ENCODE measurements around the gene ATP8A2. TPM values are rescaled to one million over a fixed set of nuclear protein-coding genes. Genes with fewer than 3 reads are reported as not detected.

The ATP8A2 gene
- total RNA-seq, 4 donors from 2014 or later, result not detected

- in situ Hi-C loops (cut with MboI; ENCODE audit: low sequenced_read_pairs in 4 of 4), result no loop called here
- ATAC-seq, result no peak
- no peak overlapping the region for H3K4me3 ChIP-seq
- H3K9me3 ChIP-seq, result no peaks in the 10 kb centered on the region
- DNase-seq, result no peak
- TF ChIP-seq CTCF (IDR thresholded peaks at IDR 0.05 in 4 of 5, conservative IDR thresholded peaks at IDR 0.05 in 1 of 5) (no peak), POLR2A (IDR thresholded peaks at IDR 0.05) (no peak)
- H3K27me3 ChIP-seq, result no peaks in the 10 kb centered on the region
- H3K36me3 ChIP-seq, result no peaks in the 10 kb centered on the region
- no peak overlapping the region for H3K27ac ChIP-seq
- H3K4me1 ChIP-seq, result no peaks in the 10 kb centered on the region
- intact Hi-C loops (cut with DNase I; ENCODE audit: low total_unique reads), result no loop called here
These were observed 351.1 kb downstream of the ATP8A2 start for GRCh38 chr13:25722893-25723292.

DNA sequence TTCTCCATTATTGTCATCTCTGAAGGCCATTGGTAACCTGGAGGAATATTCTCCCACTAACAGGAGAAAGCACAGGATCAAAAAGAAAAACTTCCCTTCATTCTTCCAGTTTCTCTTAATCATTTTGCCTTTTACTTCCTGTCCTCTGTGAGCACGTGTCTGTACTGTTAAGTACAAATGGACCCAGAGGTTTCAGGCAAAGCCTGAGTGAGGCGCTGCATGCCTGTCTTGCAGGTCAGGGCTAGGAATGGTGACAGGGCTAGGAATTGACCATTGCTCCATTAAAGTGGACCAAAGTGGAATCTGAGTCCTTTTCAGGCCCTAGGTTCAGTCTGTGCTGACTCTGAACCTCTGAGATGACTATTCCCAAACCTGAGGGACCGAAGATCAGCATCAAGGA is 353.3 kb downstream of the ATP8A2 start:
- H3K4me1 ChIP-seq, result no peaks in the 10 kb centered on the region
- in situ Hi-C loops (cut with MboI; ENCODE audit: low sequenced_read_pairs in 4 of 4), result no loop called here
- no peaks in the 10 kb centered on the region for H3K27me3 ChIP-seq
- H3K4me3 ChIP-seq, result no peak overlapping the region
- H3K36me3 ChIP-seq, result no peaks in the 10 kb centered on the region
- DNase-seq, result no peak
- TF ChIP-seq CTCF (IDR thresholded peaks at IDR 0.05 in 4 of 5, conservative IDR thresholded peaks at IDR 0.05 in 1 of 5) (no peak), POLR2A (IDR thresholded peaks at IDR 0.05) (no peak)
- H3K27ac ChIP-seq, result no peak overlapping the region
- no peaks in the 10 kb centered on the region for H3K9me3 ChIP-seq
- no peak for ATAC-seq
- intact Hi-C loops (cut with DNase I; ENCODE audit: low total_unique reads), result no loop called here

DNA sequence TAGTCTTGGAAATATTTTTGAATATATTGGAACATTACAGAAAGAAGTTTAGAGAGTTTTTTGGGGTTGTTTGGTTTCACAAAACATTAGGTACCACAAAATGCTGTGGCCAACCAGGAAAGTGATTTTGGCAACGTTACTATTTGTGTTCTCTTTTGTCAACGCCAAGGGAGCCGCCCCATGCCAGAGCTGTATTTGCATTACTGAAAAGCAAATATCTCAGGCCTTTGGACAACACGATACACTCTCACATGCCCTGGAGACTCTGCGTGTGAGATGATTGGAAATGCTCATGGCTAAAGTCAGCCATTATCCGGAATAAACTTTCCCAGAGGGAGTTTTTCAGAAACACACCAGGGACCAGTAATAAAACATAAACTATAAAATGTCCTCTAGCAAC is 355.5 kb downstream of the ATP8A2 start:
- H3K27ac ChIP-seq, result no peak overlapping the region
- no peaks in the 10 kb centered on the region for H3K36me3 ChIP-seq
- H3K4me1 ChIP-seq, result no peaks in the 10 kb centered on the region
- H3K9me3 ChIP-seq, result no peaks in the 10 kb centered on the region
- ATAC-seq, result no peak
- no peak for DNase-seq
- in situ Hi-C loops (cut with MboI; ENCODE audit: low sequenced_read_pairs in 4 of 4) (no loop called here), intact Hi-C loops (cut with DNase I; ENCODE audit: low total_unique reads) (no loop called here)
- no peak overlapping the region for H3K4me3 ChIP-seq
- TF ChIP-seq CTCF (IDR thresholded peaks at IDR 0.05 in 4 of 5, conservative IDR thresholded peaks at IDR 0.05 in 1 of 5) (no peak), POLR2A (IDR thresholded peaks at IDR 0.05) (no peak)
- H3K27me3 ChIP-seq, result no peaks in the 10 kb centered on the region

DNA sequence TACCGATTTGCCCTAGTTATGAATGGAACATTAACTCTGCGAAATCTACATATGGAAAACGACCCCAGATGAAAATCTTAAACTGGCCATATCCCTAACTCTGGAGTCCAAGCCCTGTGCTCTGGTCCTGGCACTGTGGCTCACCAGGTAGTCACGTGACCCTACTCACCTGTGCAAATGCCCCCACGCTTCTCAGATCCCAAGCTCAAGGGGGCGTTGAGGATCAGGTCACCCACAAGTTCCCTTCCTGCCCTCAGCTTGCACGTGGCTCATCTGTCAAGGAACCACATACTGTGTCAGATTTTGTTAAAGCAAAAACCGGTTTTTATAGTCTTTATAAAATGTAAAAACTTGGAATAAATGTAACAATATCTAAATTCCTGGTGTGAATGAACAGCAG is 356.0 kb downstream of the ATP8A2 start:
- no peaks in the 10 kb centered on the region for H3K36me3 ChIP-seq
- intact Hi-C loops (cut with DNase I; ENCODE audit: low total_unique reads), result no loop called here
- H3K4me1 ChIP-seq, result no peaks in the 10 kb centered on the region
- in situ Hi-C loops (cut with MboI; ENCODE audit: low sequenced_read_pairs in 4 of 4), result no loop called here
- DNase-seq, result no peak
- no peaks in the 10 kb centered on the region for H3K9me3 ChIP-seq
- no peaks in the 10 kb centered on the region for H3K27me3 ChIP-seq
- H3K27ac ChIP-seq, result no peak overlapping the region
- no peak for ATAC-seq
- no peak overlapping the region for H3K4me3 ChIP-seq
- TF ChIP-seq CTCF (IDR thresholded peaks at IDR 0.05 in 4 of 5, conservative IDR thresholded peaks at IDR 0.05 in 1 of 5) (no peak), POLR2A (IDR thresholded peaks at IDR 0.05) (no peak)

GRCh38 chr13:25729201-25729600 is 357.4 kb downstream of the ATP8A2 start:
- TF ChIP-seq POLR2A (IDR thresholded peaks at IDR 0.05), result no peak
- TF ChIP-seq CTCF (IDR thresholded peaks at IDR 0.05 in 4 of 5, conservative IDR thresholded peaks at IDR 0.05 in 1 of 5), result no peak
- H3K27me3 ChIP-seq, result no peaks in the 10 kb centered on the region
- no peak overlapping the region for H3K27ac ChIP-seq
- in situ Hi-C loops (cut with MboI; ENCODE audit: low sequenced_read_pairs in 4 of 4) (no loop called here), intact Hi-C loops (cut with DNase I; ENCODE audit: low total_unique reads) (no loop called here)
- no peak for ATAC-seq
- no peaks in the 10 kb centered on the region for H3K36me3 ChIP-seq
- no peaks in the 10 kb centered on the region for H3K9me3 ChIP-seq
- no peak overlapping the region for H3K4me3 ChIP-seq
- DNase-seq, result no peak
- no peaks in the 10 kb centered on the region for H3K4me1 ChIP-seq
